Neural cell (in vitro differentiated cells): Measurements from ENCODE around the gene UTP18.

ENCODE experiments used
- CTCF ChIP-seq: fragments of 450-650 bp; IDR thresholded peaks from 2 replicates; pipeline ENCODE4 v1.5.1; 2014; ENCODE audit warnings: antibody characterized with exemption, mild to moderate bottlenecking, moderate library complexity; ENCODE audit not compliant: poor library complexity, severe bottlenecking
- POLR2AphosphoS5 ChIP-seq: IDR thresholded peaks from 2 replicates; pipeline ENCODE4 v1.6.1; 2012
- TAF1 ChIP-seq: IDR thresholded peaks from 2 replicates; pipeline ENCODE4 v1.6.1; 2012; ENCODE audit warnings: low read depth

GRCh38 chr17:51342257-51342656, 81.9 kb downstream of the UTP18 start:
- TF ChIP-seq CTCF (no peak), POLR2AphosphoS5 (no peak), TAF1 (no peak)
